Mesodermal cell (in vitro differentiated cells): Measurements from ENCODE around the gene ANKRD17.

ENCODE experiments used
- H3K27ac ChIP-seq: 2 replicates; pipeline ENCODE4 v1.7.0; 2013; ENCODE audit warnings: mild to moderate bottlenecking, low read depth, low read length, moderate library complexity; ENCODE audit not compliant: severe bottlenecking
- H3K36me3 ChIP-seq: 2 replicates; pipeline ENCODE4 v1.7.1; 2013; ENCODE audit warnings: mild to moderate bottlenecking, low read length, moderate library complexity; ENCODE audit not compliant: control insufficient read depth, insufficient read depth
- H3K4me1 ChIP-seq: one replicate; pipeline ENCODE4 v1.7.1; 2013; ENCODE audit warnings: mild to moderate bottlenecking, low read length; ENCODE audit not compliant: insufficient read depth, control insufficient read depth, poor library complexity, severe bottlenecking
- H3K4me3 ChIP-seq: 2 replicates; pipeline ENCODE4 v1.7.0; 2013; ENCODE audit warnings: low read length, control low read depth, mild to moderate bottlenecking; ENCODE audit not compliant: insufficient read depth, poor library complexity, severe bottlenecking; ENCODE audit errors: extremely low read depth
- H3K9me3 ChIP-seq: 2 replicates; pipeline ENCODE4 v1.7.1; 2013; ENCODE audit warnings: mild to moderate bottlenecking, low read length, moderate library complexity; ENCODE audit not compliant: control insufficient read depth
- WGBS, 2 experiments: methylation state at CpG; one replicate each; pipeline ENCODE4 v1.1.5; 2013; ENCODE audit warnings: missing lambda C conversion rate in 2 of 2; ENCODE audit not compliant: insufficient coverage in 2 of 2; 5-methylcytosine and 5-hydroxymethylcytosine counted together

The ANKRD17 gene

DNA sequence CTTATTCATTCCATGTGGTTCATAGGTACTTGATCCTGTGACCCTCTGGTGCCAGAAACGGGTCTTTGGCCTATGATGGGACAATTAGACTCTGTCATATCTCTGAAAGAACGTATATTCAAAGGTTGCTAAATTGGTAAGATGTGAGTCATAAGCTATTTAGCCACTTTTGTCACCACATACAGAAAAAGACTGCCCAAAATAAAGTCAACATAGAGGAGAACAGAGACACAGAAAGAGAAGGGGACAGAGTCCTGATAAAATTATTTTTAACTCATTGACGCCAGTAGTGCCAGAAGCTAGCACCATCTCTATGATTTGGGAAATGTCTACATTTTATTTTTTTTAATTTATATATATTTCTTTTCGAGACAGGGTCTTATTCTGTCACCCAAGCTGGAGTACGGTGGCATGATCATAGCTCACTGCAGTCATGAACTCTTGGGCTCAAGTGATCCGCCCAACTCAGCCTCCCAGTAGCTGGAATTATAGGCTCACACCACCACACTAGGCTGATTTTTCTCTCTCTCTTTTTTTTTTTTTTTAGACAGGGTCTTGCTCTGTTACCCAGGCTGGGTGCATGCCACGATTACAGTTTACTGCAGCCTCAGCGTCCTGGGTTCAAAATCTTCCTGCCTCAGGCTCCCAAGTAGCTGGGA is 96.9 kb downstream of the ANKRD17 start:
- 93% methylated on average over 4 to 5 of the region's 8 CpGs for WGBS, 2 experiments
- Histone ChIP-seq H3K27ac (no peak overlapping the region), H3K4me3 (no peak overlapping the region), H3K36me3 (peaks cover 60% of the 10 kb centered on the region), H3K9me3 (no peaks in the 10 kb centered on the region), H3K4me1 (no peaks in the 10 kb centered on the region)

DNA sequence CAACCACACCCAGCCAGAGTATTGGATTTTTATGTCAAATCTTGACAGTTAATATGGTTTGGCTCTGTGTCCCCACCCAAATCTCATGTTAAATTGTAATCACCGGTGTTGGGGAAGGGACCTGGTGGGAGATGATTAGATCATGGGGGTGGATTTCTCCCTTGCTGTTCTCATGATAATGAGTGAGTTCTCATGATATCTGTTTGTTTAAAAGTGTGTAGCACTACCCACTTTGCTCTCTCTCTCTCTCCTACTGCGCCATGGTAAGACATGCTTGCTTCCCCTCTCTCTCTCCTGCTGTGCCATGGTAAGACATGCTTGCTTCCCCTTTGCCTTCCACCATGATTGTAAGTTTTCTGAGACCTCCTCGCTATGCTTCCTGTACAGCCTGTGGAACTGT is 102.2 kb downstream of the ANKRD17 start:
- Histone ChIP-seq H3K4me3 (no peak overlapping the region), H3K27ac (no peak overlapping the region), H3K36me3 (peaks cover 53% of the 10 kb centered on the region), H3K9me3 (no peaks in the 10 kb centered on the region), H3K4me1 (no peaks in the 10 kb centered on the region)
- 82 to 100% methylated on average over 2 to 3 of the region's 3 CpGs for WGBS, 2 experiments

DNA sequence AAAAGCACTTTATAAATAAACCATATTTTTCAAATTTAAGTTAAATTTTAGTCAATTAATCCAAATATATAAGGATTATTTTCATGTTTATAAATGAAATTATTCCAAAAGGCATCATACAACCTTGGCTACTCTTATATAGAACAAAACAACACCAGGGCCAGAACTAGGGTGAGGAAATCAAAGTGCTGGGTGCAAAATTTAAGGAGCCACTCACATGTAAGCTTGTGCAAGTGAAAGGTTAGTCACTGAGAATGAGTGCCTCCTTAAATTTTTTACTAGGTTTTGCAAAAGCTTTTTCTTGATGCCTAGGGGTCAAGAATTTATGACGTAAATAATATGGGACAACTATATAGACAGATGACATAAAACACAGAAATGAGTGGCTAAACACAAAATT is 105.7 kb downstream of the ANKRD17 start:
- no peak overlapping the region for H3K4me3 ChIP-seq
- no peaks in the 10 kb centered on the region for H3K9me3 ChIP-seq
- H3K27ac ChIP-seq: no peak overlapping the region
- H3K36me3 ChIP-seq: peaks cover 52% of the 10 kb centered on the region
- no peaks in the 10 kb centered on the region for H3K4me1 ChIP-seq
- no CpG with 5 or more reads among the region's 1 CpG for WGBS, 2 experiments

DNA sequence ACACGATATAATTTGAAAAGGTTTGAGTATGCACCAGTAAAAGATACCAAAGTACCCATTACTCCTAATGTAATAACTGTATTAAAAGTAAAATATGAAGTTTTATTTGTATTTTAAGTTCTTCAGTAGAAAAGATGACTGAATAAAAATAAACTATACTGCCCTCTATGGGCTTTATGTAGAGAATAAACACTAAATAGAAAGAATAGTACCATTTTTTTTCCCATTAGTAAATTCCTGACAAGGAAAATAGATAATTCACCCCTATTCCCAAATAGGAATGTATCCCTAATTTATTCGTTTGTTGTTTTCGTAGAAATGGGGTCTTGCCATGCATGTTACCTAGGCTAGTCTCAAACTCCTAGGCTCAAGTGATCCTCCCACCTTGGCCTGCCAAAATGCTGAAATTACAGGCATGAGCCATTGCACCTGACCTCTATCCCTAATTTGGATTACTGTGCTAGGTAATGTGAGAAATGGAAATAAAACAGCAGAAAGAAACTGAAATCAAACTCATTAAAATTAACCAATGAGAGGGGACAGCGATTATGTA is 115.5 kb downstream of the ANKRD17 start:
- Histone ChIP-seq H3K4me3 (no peak overlapping the region), H3K36me3 (peaks cover 65% of the 10 kb centered on the region), H3K27ac (no peak overlapping the region), H3K9me3 (no peaks in the 10 kb centered on the region), H3K4me1 (no peaks in the 10 kb centered on the region)
- 100% methylated on average over 2 of the region's 4 CpGs; no CpG with 5 or more reads in 1 of the 2 experiments for WGBS, 2 experiments

DNA sequence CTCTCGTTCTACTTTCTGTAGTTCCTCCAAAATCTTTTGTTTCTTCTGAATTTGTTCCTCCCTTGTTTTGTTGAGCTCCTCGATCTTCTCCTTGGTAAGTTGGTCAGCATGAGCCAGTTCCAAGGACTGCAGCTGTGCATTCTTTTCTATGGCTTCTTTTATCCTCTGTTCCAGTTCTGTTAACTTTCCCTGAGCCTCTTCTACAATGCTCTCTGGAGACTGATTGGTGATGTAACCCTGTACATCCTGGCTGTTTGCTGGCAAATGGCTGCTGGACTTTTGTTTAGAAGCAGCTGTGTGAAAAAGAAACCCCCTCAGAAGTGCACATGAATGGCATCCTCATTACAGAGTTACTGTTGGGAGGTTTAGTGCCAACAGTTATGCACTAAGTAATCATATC is 118.6 kb downstream of the ANKRD17 start:
- H3K36me3 ChIP-seq: peaks cover 62% of the 10 kb centered on the region
- H3K9me3 ChIP-seq: no peaks in the 10 kb centered on the region
- WGBS, 2 experiments: 70 to 87% methylated on average over 1 to 2 of the region's 2 CpGs
- H3K4me3 ChIP-seq: no peak overlapping the region
- no peaks in the 10 kb centered on the region for H3K4me1 ChIP-seq
- no peak overlapping the region for H3K27ac ChIP-seq

DNA sequence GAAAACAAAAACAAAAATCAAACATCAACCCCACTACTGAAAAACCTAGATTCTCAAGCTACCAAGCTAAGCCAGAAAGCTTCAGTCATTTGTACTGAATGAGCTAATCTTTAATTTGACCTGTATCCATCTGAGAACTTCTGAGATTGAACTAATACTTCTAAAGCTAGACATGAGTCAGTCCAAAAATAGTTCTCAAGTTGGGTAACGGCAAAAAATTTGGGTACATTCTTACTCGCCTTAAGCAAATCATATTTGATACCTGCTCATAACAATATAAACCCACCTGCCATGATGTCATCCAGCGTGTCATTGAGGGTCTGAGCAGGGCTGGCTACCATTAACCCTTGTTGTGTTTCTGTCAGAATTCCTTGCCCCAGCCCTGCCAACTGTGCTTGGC is 119.4 kb downstream of the ANKRD17 start:
- WGBS, 2 experiments: 87 to 89% methylated on average over 3 of the region's 3 CpGs
- H3K4me1 ChIP-seq: no peaks in the 10 kb centered on the region
- no peak overlapping the region for H3K4me3 ChIP-seq
- no peaks in the 10 kb centered on the region for H3K9me3 ChIP-seq
- peaks cover 60% of the 10 kb centered on the region for H3K36me3 ChIP-seq
- no peak overlapping the region for H3K27ac ChIP-seq

DNA sequence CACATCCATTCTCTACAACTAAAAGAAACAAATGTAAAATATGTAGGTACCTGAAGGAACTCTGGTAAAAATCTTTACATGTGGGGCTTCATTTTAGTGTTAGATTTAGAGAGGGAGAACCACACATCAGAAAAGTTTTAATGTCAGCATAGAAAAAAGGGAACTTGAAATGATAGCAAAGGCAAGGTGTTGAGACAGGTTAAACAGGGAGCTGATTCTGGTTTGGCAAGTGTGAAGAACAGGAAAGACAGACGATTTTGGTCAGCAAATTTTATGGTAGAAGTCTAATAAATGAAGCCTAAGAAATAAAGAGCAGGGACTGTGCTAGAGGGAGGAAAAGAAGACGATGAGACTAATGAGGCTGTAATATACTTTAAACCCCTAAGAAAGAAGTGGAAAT is 121.5 kb downstream of the ANKRD17 start:
- no peak overlapping the region for H3K27ac ChIP-seq
- WGBS, 2 experiments: 88 to 100% methylated on average over 1 of the region's 2 CpGs
- no peaks in the 10 kb centered on the region for H3K4me1 ChIP-seq
- H3K36me3 ChIP-seq: peaks cover 56% of the 10 kb centered on the region
- H3K9me3 ChIP-seq: no peaks in the 10 kb centered on the region
- no peak overlapping the region for H3K4me3 ChIP-seq

DNA sequence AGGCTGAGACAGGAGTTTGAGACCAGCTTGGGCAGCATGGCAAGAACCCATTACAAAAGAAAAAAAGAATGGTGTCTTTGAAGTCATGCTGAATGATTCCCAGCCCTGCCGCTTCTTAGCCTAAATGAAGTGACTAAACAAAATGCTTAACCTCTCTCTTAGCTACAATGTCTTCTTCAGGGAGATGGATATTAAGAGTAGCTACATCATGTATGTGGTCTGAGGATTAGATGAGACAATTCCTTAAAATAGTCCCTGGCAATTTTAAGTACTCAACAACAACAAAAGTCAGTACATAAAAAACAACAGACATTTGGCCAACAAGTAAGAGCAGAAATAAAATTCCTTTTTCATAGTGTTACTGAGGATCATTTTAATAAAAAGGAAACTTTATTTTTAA is 124.8 kb downstream of the ANKRD17 start:
- no peaks in the 10 kb centered on the region for H3K4me1 ChIP-seq
- no peak overlapping the region for H3K27ac ChIP-seq
- H3K36me3 ChIP-seq: peaks cover 48% of the 10 kb centered on the region
- no peaks in the 10 kb centered on the region for H3K9me3 ChIP-seq
- H3K4me3 ChIP-seq: no peak overlapping the region
- WGBS, 2 experiments: no CpG with 5 or more reads among the region's 1 CpG

DNA sequence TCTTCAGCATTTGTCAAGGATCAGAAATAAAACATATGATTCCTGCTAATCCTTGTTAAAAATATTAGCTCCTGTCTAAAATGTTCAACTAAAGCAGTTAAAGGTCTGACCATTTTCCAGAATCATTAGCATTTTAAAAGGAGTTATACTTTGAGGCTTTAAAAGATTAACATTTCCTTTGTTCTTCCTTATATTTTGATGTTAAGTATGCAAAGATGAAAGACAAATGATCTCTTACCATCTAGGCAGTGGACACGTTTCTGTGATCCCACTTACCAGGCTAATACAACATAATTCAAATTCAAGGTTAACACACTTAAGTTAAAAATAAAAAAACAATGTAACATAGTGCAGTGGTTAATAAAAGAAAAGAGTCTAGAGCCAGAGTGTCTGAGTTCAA is 127.3 kb downstream of the ANKRD17 start:
- Histone ChIP-seq H3K9me3 (no peaks in the 10 kb centered on the region), H3K27ac (no peak overlapping the region), H3K36me3 (peaks cover 49% of the 10 kb centered on the region), H3K4me1 (no peaks in the 10 kb centered on the region), H3K4me3 (no peak overlapping the region)
- no CpG with 5 or more reads among the region's 1 CpG for WGBS, 2 experiments

DNA sequence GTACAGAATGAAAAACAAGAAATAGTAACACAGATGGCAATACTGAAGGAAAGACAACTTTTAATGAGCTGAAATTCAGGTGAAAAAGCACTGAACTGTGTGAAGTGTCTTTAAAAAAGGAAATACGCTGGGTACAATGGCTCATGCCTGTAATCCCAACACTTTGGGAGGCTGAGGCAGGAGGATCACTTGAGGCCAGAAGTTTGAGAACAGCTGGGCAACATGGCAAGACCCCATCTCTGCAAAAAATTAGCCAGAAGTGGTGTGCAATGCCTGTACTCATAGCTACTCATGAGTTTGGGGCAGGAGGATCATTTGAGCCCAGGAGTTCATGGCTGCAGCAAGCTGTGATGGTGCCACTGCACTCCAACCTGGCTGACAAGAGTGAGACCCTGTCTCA is 129.3 kb downstream of the ANKRD17 start:
- Histone ChIP-seq H3K27ac (no peak overlapping the region), H3K4me1 (no peaks in the 10 kb centered on the region), H3K9me3 (no peaks in the 10 kb centered on the region), H3K36me3 (peaks cover 53% of the 10 kb centered on the region), H3K4me3 (no peak overlapping the region)
- WGBS, 2 experiments: 85 to 100% methylated on average over 1 of the region's 1 CpG

DNA sequence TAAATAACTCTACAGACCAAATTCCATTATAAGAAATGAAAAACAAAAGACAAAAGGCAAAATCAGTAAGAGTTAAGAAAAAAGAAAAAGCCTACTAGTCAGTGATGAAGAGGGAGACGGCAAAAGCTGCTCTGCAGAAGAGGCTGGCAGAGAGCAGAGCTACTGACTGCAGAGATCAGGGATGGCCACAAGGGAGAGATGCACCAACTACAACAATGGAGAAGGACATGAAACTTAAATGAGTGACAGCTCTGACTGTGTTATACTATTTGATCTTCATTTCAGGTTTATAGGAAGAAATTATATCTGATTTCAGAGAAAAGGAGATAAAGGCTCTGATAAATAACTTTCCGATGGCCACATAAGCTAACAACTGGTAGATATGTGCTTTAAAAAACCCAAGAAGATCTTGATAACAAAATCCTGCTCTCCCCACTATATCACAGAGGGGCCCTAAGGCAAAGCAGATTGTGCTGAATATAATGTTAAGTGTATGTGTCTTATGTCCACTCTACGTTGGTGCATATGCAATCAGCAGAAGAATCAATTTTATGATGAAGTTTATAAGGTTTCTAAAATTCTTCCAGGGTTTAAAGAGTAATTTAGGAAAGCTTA is 130.7 kb downstream of the ANKRD17 start:
- Histone ChIP-seq H3K4me1 (no peaks in the 10 kb centered on the region), H3K9me3 (no peaks in the 10 kb centered on the region), H3K27ac (no peak overlapping the region), H3K4me3 (no peak overlapping the region), H3K36me3 (peaks cover 48% of the 10 kb centered on the region)
- 92 to 93% methylated on average over 2 of the region's 3 CpGs for WGBS, 2 experiments
